Activated CD8-positive, alpha-beta memory T cell treated with anti-CD3 and anti-CD28 coated beads, Interleukin-2, amount 50 U/mL, for 24 hours (primary cell): ENCODE measurements around the gene SLC6A13.
"Not testable (repeated sequence)": the region's sequence is repeated elsewhere in the genome, so short reads cannot be mapped to it uniquely, and the experiment has no call there.

Source experiments
- DNase-seq: peaks from one replicate; pipeline ENCODE4 v3.0.0-alpha.2; 2020; ENCODE audit errors: extremely low read depth

SLC6A13 gene

DNA sequence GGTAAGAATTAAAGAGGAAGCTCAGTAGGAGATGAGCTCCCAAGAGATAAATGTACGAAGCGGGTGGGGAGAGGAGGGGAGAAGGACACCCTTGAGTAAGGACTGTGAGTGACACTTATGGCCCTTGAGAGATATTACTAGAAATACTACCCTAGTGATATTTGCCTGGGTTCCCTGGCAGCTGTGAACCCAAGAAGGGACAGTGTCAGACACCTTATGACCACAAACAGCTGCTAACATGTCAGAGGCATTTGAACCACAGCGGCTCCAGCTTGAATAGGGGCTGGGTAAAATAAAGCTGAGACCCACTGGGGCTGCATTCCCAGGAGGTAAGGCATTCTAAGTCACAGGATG is 29.0 kb downstream of the SLC6A13 start:
- no peak for DNase-seq

DNA sequence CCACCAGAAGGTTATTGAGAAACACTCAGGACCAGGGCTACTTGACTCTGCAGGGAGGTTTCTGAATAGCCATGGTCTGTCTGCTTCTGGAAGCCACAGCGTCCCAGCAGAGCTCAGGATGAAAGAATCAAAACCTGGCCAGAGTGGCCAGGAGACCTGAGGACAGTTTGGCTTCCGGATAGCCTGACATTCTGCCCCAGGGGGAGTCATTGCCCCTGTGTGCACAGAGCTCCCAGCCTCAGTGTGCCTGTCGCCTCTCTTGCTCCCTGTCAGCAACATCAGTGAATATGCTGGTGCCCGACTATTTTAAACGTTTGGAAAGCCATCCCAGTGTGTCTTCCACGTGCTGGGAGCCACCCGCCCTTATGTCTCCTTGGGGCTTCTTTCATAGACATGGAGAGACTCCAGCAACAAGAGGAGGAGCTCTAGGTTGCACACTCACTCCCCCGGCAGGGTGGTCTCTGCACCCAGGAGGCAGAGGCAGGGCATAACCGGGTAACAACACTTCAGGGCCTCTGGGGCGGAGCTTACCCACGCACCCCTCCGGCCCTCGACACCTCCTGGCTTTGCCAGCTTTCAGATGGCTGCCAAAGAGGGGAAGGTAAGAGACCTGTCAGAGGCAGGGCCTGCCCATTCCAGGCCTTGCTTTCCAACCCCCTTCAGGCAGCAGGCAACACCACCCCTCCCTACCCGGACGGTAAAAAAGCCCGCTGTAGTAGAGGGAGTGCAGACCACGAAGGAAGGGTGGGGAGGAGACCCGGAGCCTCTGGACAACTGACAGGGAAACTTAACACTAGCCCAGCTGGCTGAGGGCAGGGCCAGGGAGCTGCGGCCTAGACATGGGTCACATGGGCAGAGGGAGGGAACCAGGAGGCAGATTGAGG is 29.7 kb downstream of the SLC6A13 start:
- DNase-seq, result no peak

DNA sequence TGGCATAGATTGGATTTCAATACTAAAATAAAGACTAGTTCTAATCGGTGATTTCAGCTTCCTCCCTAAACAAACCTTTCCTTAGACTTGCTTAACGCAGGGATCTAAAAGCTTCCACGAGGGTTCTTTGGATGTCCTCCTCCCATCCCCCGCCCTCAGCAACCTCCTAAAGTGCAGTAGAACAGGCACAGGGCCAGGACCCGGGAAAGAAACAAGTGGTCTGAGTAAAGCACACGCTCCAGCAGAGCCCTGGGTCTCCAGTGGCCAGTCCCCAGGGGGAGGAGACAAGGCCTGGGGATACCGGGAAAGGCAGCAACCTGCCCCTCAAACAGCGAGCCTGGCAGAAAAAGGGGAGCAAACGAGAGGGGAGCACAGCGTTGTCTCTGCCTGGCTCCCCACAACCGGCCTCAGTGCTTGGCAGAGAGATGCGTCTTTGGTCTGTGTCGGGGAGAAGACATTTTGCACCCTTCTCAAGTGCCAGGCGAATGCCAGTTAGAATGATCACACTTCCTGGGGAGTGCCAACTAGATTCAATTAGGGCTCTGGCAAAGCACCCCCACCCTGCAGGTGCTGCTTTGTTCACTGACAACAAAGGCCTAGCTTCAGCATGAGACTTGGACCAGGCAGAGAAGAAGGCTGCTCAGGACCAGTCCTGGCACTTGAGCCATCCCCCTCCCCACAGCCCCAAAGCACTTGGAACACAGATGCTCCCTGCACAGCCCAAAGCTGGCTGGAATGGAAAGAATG is 31.5 kb downstream of the SLC6A13 start:
- no peak for DNase-seq

DNA sequence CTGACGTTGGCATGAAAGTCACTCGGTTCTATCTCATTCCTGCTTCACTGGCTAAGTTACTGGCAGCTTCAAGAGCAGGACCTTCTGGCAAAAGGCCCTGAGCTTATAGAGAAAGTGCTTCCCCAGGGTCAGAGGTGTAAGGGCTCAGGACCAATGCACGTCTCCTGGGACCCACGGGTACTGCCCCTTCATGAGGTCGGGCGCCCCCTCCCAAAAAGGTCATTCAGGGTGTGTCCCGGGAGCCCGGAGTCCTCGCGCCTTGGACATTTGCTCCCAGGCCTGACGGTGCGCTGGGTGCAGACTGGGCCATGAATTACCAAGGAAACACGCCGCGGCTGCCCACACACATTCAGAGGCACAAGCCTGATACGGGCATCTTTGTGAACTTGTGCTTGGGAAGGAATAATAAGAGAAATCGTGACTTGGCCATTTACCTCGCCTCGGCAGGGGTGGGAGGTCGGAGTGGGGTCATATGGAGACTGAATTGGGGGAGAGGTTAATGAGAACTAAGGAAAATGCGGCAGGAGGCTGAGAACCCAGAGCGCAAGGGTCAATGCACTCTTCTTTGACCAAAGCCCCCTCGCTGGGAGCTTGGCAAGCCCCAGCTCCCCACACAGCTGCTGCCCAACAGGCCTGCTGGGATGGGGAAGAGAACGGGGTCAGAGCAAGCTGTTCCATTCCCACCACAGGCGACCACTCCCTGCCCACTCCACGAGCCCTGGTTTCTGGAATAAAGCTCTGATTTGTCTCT is 33.0 kb downstream of the SLC6A13 start:
- no peak for DNase-seq

DNA sequence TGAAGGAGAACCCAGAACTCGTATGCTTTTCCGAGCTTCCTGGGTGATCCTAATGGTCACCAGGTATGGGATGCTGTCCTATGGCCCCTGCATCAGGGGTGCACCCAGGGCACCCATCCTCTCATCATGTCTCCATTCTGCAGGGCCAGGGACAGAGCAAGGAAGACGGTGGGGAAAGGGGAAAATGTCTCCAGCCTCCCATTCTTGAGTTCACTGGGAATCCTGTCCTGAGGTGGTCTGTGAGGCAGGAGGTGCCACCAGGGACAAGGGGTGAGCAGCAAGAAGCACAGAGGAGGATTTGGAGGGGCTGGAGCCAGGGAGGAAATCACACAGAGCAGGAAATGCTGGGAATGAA is 33.8 kb downstream of the SLC6A13 start:
- no peak for DNase-seq

DNA sequence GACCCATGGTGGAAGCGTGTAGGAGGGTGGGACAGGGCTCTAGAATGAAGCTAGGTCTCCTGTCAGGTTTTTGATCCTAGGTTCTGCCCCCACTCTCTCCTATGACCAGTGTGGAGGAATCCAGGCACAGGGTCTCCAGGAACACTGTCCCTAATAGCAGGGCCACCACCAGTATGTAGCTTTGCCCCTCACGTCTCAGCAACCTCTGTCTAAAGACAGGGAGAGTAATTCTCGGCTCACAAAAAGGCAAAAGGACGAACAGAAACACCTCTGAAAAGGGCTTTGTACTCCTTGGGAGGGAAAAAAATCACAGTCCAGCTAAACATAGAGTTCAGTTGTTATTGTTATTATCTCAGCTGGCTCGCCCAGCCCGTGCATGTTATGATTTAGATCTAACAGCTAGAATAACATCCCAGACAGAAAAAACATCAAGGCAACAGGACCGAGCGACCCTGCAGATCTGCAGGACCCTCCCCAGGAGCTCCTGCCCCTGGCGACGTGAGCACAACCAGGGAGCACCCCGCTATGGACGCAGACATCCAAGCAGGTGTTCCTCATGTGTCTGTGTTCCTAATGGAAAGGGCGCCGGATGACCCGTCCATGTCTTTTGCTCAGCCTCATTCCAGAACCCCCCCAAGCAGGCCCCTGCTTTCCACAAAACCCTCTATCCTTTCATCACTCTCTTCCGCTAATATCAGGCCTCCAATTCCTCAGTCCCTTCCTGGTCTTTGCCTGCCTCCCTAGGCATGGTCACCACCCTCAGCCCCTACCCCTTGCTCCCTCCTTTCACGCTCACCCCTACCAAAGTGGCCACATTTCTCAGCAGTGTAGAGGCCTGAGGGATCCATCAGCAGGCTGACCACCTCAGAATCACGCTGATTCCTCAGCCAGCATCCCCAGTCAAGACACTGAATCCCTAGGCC is 34.5 kb downstream of the SLC6A13 start:
- no peak for DNase-seq

DNA sequence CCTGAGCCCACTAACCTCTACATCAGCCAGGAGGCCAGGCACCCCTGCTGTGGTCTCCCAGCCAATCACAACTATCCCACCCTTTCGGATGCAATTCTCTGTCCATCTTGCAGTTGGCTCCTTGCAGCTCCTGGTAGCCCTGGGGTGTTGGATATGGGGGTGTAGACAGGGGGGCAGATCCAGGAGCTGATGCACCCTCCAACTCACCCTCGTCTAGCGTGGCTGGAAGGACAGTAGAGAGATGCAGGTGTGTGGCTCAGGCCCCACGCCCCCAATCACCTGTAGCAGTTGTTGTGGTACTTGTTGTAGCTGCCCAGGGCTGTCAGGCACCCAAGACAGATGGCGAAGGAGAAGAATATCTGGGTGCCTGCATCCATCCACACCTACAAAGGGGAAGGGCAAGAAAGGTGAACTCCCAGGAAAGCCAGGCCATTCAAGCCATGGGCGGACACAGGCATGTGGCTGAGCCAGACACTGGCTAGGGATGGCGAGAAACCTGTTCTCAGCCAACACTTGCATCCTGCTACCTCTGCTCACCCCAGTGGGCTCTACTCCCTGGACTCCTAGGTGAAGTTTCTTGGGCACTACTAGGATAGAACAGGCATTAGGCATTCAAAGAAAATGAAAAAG is 35.2 kb downstream of the SLC6A13 start:
- no peak for DNase-seq

DNA sequence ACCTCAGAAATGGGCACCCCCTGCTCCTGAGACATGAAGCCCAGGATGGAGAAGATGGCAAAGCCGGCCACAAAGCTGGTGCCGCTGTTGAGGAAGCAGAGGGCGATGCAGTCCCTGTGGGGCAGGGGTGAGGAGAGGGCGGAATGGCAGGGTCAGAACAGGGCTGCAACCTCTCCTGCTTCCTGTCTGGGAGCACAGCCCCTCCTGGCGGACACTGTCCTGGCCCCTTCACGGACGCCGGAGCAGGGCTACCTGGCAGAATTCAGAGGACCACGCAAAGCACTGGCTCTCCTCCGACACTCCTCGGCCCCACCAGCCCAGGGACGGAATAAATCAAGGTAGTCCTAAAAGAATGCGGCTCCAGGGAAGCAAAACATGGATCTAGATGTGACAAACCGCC is 36.2 kb downstream of the SLC6A13 start:
- no peak for DNase-seq

DNA sequence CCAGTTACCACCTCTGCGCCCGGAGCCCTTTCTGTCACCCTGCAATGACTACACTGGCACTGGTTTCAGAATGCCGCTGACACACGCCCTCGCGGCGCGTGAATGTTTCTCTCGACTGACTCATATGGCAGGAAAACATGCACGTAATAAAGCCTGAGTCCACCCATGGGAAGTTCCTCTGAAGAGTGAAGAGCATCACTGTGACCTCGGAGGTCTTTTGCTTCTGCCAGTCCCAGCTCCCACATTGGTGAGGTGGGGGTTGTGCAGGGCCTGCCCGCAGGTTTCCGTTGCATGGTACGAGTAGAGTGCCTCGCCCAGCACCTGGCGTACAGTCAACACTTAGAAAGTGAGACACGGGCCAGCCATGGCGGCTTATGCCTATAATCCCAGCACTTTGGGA is 37.6 kb downstream of the SLC6A13 start:
- DNase-seq, result no peak

DNA sequence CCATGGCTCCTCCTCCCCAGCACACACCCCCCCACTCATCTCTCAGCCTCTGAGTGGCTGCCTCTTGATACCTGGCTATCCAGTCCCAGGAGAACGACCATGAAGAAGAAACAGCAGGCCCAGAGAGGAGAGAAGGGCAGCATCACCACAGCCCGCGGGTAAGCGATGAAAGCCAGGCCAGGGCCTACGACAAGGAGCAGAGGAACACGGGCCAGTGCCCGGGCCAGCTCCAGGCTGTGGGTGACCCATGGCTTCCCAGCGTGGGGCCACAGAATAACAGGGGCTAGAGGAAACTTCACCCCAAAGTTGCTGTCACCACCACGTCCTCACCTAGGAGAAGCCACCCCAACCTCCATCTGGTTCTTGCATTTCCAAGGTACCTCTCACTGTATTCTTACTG is 38.3 kb downstream of the SLC6A13 start:
- DNase-seq, result no peak

DNA sequence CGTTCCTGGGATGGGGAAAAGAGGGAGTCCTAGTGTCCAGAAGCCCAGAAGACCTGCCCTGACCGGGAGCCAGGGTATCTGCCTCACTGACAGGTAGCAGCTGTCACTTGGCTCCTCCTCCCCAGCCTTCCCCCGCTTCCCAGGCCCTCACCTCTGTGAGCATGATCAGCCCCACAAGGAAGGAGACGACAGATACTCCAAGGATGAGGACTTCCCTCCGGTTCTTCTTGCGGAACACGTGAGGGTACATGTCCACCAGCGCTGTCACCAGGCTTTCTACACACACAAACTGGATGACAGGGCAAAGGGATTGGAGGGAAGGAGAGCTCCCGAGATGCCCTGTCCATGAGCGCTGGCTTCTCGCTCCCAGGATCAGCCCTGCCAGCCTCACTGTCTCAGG is 38.8 kb downstream of the SLC6A13 start:
- DNase-seq, result no peak

DNA sequence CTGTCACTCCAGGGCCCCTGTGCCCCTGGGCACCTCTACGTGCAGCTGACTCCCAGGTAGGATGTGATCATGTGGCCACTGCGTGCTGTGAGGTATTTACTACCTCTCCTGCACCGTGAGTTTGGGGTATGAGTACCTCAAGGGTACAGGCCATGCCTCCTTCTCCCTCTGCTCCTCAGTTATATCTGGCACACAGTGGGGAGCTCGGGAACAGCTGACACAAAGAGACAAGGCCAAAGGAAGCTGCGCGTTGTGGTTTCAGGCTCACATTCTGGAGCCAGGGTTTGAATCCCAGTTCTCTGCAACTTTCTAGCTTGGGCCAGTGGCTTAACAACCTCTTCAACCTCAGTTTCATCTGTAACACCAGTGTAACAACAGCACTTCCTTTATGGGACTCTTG is 40.9 kb downstream of the SLC6A13 start:
- no peak for DNase-seq

DNA sequence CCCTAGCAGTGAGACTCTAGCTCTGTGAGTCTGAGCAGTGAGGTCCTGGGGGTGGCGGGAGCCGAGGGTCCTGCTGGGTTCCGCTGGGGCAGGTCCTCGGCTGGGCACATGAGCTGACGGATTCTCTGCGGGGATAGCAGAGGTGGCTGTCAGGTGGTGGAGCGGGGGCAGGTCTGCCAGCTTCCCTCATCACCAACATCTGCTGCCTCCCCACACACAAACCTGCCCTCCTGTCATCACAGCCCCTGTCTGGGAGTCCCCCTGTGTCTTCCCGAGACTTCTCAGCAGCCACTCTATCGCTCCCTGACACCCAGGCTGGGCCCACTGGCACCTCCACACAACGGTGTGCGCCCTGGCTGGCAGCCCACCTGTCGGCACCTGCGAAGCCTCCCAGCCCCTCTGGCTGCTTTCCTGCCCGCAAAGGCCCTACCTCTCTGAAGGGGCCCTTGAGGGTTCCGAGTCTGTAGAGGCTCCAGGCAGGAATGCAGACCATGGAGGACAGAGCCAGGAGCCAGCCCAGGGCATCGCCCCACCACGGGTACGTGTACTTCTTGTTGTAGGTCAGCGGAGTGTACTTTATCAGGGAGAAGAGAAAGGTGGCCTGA is 41.6 kb downstream of the SLC6A13 start:
- DNase-seq, result no peak

DNA sequence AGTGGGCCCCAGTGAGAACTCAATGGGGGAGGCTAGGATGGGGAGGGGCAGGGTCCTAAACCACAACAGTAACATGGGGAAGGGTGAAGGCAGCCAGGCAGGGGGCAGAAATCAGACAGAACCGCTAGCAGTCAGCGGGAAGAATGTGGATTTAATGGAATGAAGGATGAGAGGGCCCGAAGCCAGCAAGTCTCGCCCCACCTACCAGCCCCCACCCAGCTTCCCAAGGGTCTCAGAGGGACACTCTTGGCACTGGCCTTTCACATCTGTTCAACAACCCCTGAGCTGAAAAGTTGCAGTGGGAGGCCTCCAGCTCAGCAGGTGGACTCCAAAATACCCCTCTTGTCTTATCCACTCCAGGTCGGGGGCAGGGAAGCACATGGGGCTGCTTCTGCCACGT is 42.1 kb downstream of the SLC6A13 start:
- no peak for DNase-seq

DNA sequence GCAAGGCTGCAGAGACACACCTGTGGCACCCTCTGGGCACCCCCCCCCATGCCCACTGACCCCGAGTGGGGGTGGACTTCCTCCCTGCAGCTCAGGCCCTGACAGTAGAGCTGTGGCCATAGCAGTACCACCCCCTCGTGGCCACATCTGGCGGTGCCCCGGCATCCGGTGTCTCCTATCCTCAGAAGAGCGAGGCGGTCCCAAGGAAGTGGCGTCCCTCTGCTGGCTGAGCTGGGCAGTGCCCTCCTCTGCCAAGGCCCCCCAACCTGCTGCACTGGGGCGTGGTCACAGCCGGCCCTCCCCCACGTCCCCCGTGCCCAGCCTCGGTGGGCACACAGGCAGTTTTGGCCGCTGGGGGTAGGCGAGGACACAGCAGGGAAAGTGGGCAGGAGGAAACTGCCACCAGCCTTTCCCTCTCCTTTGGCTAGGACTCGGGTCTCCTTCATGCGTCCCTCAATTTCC is 42.7 kb downstream of the SLC6A13 start:
- peak; percentile 15 for DNase-seq

DNA sequence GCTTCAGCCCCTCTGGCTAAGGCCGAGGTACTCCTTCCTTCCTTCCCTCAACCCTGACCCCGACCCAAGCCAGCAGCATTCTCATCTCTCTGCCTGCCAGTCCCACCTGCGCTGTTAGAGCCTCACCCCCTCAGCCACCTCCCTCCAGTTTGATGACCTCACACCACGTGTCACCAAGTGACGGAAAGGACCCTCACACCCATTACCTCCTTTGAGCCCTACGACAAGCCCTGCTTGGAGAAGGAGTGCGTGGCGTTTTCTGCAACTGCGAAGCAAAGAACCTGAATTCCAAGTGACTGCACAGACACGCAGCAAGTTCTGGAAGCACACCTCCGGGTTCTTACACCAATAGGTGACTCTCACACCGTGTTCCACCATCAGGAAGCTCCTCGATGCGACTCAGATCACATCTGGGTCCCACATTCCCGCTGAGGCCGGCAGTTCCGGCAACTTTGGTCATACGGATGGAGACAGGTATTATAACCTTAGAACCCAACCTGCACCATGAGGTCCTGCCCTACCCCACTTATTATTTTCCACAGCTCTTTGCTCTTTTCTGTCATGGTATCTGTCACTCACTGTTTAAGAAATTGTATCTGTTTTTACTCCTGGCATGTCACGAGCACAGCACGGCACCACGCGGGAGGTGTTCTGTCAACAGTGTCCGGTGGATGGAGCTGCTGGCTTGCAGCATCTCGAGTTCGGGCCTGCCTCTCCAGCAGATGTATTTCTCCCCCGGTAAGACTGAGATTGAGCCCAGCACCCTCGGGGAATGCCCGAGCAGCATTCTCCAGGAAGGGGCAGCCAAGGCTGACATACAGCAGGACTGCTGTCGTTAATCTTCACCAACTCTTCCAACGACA is 43.7 kb downstream of the SLC6A13 start:
- DNase-seq, result no peak

DNA sequence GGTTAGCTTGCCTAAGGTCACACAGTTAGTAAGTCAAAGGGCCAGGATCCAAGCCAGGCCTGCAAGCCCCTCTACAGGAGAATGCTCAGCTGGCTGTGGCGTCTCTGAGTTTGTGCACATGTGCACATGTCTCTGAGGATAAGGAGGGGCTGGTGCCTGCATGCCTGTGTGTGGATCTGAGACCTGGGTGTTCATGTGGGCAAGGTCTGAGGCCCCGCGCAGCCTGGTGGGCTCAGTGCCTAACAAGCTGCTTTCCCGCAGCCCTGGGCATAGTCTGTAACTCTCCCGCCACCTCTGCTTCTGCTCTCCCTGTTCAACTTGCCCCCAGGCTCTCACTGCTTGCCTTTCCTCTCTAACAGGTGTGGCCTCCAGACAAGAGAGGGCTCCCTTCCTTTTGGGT is 44.4 kb downstream of the SLC6A13 start:
- DNase-seq, result no peak

DNA sequence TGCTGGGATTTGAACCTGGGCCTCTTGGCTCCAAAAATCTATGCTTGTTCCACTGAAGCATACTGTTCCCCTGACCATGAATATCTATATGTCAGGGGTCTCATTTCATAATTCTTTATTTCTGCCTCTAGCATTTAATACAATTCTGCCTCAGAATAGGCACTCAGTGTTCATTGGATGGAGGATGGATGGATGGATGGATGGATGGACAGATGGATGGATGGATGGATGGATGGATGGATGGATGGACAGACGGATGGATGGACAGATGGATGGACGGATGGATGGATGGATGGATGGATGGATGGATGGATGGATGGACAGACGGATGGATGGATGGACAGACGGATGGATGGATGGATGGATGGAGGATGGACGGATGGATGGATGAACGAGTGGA is 45.6 kb downstream of the SLC6A13 start:
- not testable (repeated sequence) for DNase-seq

DNA sequence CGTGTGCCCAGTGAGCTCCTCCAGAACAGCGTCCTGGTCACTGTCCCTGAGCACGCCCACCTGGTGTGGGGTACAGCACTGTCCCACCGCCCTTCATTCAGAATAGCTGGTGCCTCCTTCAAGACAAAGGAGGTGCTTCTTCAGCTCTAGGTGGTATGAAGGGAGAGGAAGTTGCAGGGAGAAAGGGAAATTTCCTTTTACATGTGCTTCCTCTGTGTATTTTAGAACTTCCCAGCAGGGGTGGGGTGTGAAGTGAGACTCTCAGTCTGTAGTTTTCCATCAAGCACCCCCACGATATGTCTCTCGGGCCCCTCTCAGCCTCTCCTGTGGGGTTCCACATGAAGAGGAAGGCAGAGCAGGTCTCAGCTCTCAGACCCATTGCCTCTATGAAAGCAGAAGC is 47.5 kb downstream of the SLC6A13 start:
- DNase-seq, result no peak
